CD14-positive monocyte (primary cell): ENCODE data around the gene PWWP2B. TPM values are rescaled to one million over a fixed set of nuclear protein-coding genes. Genes with fewer than 3 reads are reported as not detected.

Experiments
- DNase-seq, 3 donors: peaks; one replicate each; pipeline ENCODE4 v3.0.0-alpha.2; 2011 to 2022
- H2AFZ ChIP-seq: 2 replicates; pipeline ENCODE4 v1.6.0; 2012; ENCODE audit warnings: mild to moderate bottlenecking, low read depth, low read length, inconsistent platforms; ENCODE audit not compliant: insufficient read depth, poor library complexity, severe bottlenecking
- H3K27ac ChIP-seq, 2 donors: 1 replicate in 1 of 2; 2 replicates in 1 of 2; pipeline ENCODE4 v1.5.1; 2012 to 2013; ENCODE audit warnings: low read length in 2 of 2, control low read depth in 1 of 2, inconsistent platforms in 1 of 2, low read depth in 1 of 2, mild to moderate bottlenecking in 1 of 2
- H3K27me3 ChIP-seq, 2 donors: one replicate each; pipeline versions ENCODE4 v1.6.0 to v1.6.1; 2011 to 2013; ENCODE audit warnings: low read length in 2 of 2; ENCODE audit not compliant: control insufficient read depth in 2 of 2, insufficient read depth in 2 of 2
- H3K36me3 ChIP-seq, 2 donors: replicated peaks in 1 of 2; 1 replicate in 1 of 2; 2 replicates in 1 of 2; pipeline versions ENCODE4 v1.5.1 to v1.6.1; 2012 to 2013; ENCODE audit warnings: low read length in 2 of 2, control low read depth in 1 of 2, inconsistent platforms in 1 of 2, mild to moderate bottlenecking in 1 of 2; ENCODE audit not compliant: insufficient read depth in 2 of 2, control insufficient read depth in 1 of 2
- H3K4me1 ChIP-seq, 2 donors: 1 replicate in 1 of 2; 2 replicates in 1 of 2; pipeline versions ENCODE4 v1.5.1 to v1.6.1; 2012 to 2013; ENCODE audit warnings: low read length in 2 of 2, control low read depth in 1 of 2, inconsistent platforms in 1 of 2, mild to moderate bottlenecking in 1 of 2, moderate library complexity in 1 of 2; ENCODE audit not compliant: insufficient read depth in 2 of 2, control insufficient read depth in 1 of 2
- H3K4me2 ChIP-seq: replicated peaks from 2 replicates; pipeline ENCODE3; 2012; ENCODE audit warnings: low read length, moderate library complexity, mild to moderate bottlenecking; ENCODE audit not compliant: poor library complexity, severe bottlenecking; ENCODE audit errors: extremely low read depth
- H3K4me3 ChIP-seq, 3 experiments: fragments of 200-600 bp in 1 of 3; sonication (generic) in 1 of 3; replicated peaks in 1 of 3; 1 replicate in 2 of 3; 2 replicates in 1 of 3; pipeline ENCODE4 v1.5.1; 2011 to 2013; ENCODE audit warnings: low read length in 3 of 3, mild to moderate bottlenecking in 3 of 3, control low read depth in 2 of 3, low read depth in 2 of 3, inconsistent platforms in 1 of 3, moderate library complexity in 1 of 3
- H3K79me2 ChIP-seq: 2 replicates; pipeline ENCODE4 v1.6.0; 2012; ENCODE audit warnings: mild to moderate bottlenecking, control low read depth, inconsistent platforms, low read length, moderate library complexity; ENCODE audit not compliant: insufficient read depth
- H3K9ac ChIP-seq: 2 replicates; pipeline ENCODE4 v1.6.0; 2017; ENCODE audit warnings: low read length, mild to moderate bottlenecking; ENCODE audit not compliant: insufficient read depth, poor library complexity, severe bottlenecking
- H3K9me3 ChIP-seq, 2 donors: replicated peaks in 1 of 2; 1 replicate in 1 of 2; 2 replicates in 1 of 2; pipeline versions ENCODE4 v1.5.1 to v1.6.1; 2012 to 2013; ENCODE audit warnings: low read length in 2 of 2, control low read depth in 1 of 2; ENCODE audit not compliant: control insufficient read depth in 1 of 2, insufficient read depth in 1 of 2
- H4K20me1 ChIP-seq: 2 replicates; pipeline ENCODE4 v1.6.0; 2012; ENCODE audit warnings: mild to moderate bottlenecking, low read length, control low read depth, moderate library complexity; ENCODE audit not compliant: insufficient read depth
- H3K27ac Mint-ChIP-seq, 7 donors: one replicate each; pipeline ENCODE4 v1.8.0; 2020; ENCODE audit warnings: mild to moderate bottlenecking in 7 of 7, mixed read lengths in 7 of 7, moderate library complexity in 6 of 7, inconsistent platforms in 2 of 7
- H3K27me3 Mint-ChIP-seq, 3 donors: one replicate each; pipeline ENCODE4 v1.8.0; 2021 to 2022; ENCODE audit warnings: low read depth in 3 of 3, mild to moderate bottlenecking in 3 of 3, mixed read lengths in 3 of 3, moderate library complexity in 3 of 3, inconsistent platforms in 1 of 3
- H3K36me3 Mint-ChIP-seq, 2 donors: one replicate each; pipeline ENCODE4 v1.8.0; 2020; ENCODE audit warnings: mixed read lengths in 2 of 2, inconsistent platforms in 1 of 2, mild to moderate bottlenecking in 1 of 2
- H3K4me1 Mint-ChIP-seq: one replicate; pipeline ENCODE4 v1.8.0; 2020; ENCODE audit warnings: mild to moderate bottlenecking, mixed read lengths
- H3K4me3 Mint-ChIP-seq, 2 donors: one replicate each; pipeline ENCODE4 v1.8.0; 2020; ENCODE audit warnings: mild to moderate bottlenecking in 2 of 2, mixed read lengths in 2 of 2, moderate library complexity in 1 of 2
- H3K9me3 Mint-ChIP-seq, 7 donors: one replicate each; pipeline ENCODE4 v1.8.0; 2020 to 2022; ENCODE audit warnings: mixed read lengths in 7 of 7, mild to moderate bottlenecking in 6 of 7, moderate library complexity in 6 of 7, inconsistent platforms in 2 of 7
- WGBS: methylation state at CpG from one replicate; pipeline ENCODE4 v1.1.5; 2013; ENCODE audit warnings: missing lambda C conversion rate; ENCODE audit not compliant: insufficient coverage; 5-methylcytosine and 5-hydroxymethylcytosine counted together
- intact Hi-C, 2 donors: fragments of 100-400 bp; cut with micrococcal nuclease; formaldehyde crosslinking; loops; one replicate each; pipeline versions ENCODE4 v1.15.0 to v1.15.1; 2023
- polyA plus RNA-seq, 3 donors: library from polyadenylated mRNA; depleted of rRNA in 1 of 3; unstranded in 2 of 3; stranded (reverse) in 1 of 3; fragments of 300-500 nt in 2 of 3; fragments of >200 nt in 1 of 3; fragmentation: Illumina TruSeq in 2 of 3; gene quantifications; 1 replicate in 2 of 3; 2 replicates in 1 of 3; pipeline ENCODE4 v1.2.3, GENCODE V29; 2012 to 2021
- TF ChIP-seq, protein P1 (sequence below): fragments of 200-600 bp; IDR thresholded peaks from one replicate; pipeline ENCODE4 v1.8.0; 2022; ENCODE audit warnings: antibody characterized with exemption, mild to moderate bottlenecking

Gene PWWP2B
- polyA plus RNA-seq, 3 donors, result 2.4 to 6.9 (median 2.7) TPM

DNA sequence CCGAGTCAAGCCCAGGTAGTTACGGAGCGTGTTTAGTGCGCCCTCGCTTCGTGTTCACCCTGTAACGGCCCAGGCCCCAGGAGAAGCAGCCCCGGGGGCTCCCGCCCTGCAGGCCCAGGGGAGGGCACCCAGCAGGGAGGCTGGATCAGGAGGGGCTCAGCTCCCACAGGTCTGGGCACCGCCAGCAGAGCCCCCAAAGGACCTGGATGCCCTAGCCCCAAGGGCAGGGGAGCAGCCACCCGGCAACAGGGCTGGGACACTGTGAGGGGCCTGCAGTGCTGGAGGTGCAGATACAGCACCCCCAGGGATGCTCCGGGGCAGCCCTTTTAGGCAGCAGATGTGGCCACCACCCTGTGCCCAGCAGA, 35.2 kb downstream of the PWWP2B start:
- Histone ChIP-seq H3K36me3 (peaks cover 0 to 6% of the 10 kb centered on the region in 2 donors), H4K20me1 (no peaks in the 10 kb centered on the region), H3K9ac (no peak overlapping the region), H2AFZ (no peak overlapping the region), H3K27ac (no peak overlapping the region), H3K27me3 (no peaks in the 10 kb centered on the region), H3K79me2 (no peaks in the 10 kb centered on the region), H3K4me1 (peaks cover 16 to 17% of the 10 kb centered on the region in 2 donors), H3K9me3 (no peaks in the 10 kb centered on the region), H3K4me2 (no peak overlapping the region), H3K4me3 (no peak overlapping the region)
- Mint-ChIP-seq H3K27ac (no peak overlapping the region), H3K9me3 (no peaks in the 10 kb centered on the region), H3K4me1 (peaks cover 12% of the 10 kb centered on the region), H3K27me3 (peaks cover 0 to 2% (median 0%) of the 10 kb centered on the region in 3 donors), H3K4me3 (no peak overlapping the region), H3K36me3 (no peaks in the 10 kb centered on the region)
- intact Hi-C loops, result loop anchor here in 1 of 2 donors (5.0 kb wide), 1 partner anchor 40 kb away; no protein-coding TSS in a partner anchor
- WGBS, result 98% methylated on average over 12 of the region's 12 CpGs
- DNase-seq, result no peak
- TF ChIP-seq, protein P1, sequence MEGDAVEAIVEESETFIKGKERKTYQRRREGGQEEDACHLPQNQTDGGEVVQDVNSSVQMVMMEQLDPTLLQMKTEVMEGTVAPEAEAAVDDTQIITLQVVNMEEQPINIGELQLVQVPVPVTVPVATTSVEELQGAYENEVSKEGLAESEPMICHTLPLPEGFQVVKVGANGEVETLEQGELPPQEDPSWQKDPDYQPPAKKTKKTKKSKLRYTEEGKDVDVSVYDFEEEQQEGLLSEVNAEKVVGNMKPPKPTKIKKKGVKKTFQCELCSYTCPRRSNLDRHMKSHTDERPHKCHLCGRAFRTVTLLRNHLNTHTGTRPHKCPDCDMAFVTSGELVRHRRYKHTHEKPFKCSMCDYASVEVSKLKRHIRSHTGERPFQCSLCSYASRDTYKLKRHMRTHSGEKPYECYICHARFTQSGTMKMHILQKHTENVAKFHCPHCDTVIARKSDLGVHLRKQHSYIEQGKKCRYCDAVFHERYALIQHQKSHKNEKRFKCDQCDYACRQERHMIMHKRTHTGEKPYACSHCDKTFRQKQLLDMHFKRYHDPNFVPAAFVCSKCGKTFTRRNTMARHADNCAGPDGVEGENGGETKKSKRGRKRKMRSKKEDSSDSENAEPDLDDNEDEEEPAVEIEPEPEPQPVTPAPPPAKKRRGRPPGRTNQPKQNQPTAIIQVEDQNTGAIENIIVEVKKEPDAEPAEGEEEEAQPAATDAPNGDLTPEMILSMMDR, result no peak

DNA sequence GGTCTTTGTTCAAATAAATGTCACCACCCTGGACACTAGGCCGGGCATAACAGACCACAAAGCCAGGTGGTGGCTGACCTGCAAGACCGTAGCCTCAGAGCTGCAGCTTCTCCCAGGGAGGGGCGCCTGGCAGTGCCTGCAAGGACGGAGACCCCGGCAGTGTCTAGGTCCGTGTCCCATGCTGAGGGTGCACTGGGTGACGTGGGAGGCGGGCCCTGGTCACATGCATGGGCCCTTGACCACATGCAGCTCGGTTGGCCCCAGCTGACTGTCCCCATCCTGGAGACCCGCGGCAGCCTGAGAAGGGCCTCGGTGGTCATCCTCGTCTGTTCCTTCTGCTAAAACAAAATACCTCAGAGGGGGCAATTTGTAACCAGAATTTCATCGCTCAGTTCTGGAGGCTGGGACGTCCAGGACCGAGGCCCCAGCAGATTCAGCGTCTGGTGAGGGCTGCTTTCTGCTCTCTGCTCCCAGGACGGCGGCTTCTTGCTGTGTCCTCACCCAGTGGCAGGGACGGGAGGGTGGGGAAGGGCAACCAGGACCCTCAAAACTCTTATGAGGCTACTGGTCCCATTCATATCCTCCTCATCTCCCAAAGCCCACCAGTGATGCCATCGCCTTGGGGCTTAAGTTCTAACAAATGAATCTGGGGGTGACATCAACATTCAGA, 36.8 kb downstream of the PWWP2B start:
- H3K4me1 Mint-ChIP-seq, result peaks cover 12% of the 10 kb centered on the region
- Histone ChIP-seq H3K9me3 (no peaks in the 10 kb centered on the region), H3K4me2 (peak overlapping the region; percentile 38), H3K4me3 (peak overlapping the region in 1 of 3 experiments; percentile 34), H3K9ac (no peak overlapping the region), H3K4me1 (peaks cover 16 to 17% of the 10 kb centered on the region in 2 donors), H4K20me1 (no peaks in the 10 kb centered on the region), H3K36me3 (no peaks in the 10 kb centered on the region), H3K27ac (peak overlapping the region in 1 of 2 donors; percentile 76), H3K79me2 (no peaks in the 10 kb centered on the region), H2AFZ (peak overlapping the region; percentile 81), H3K27me3 (no peaks in the 10 kb centered on the region)
- intact Hi-C loops, result loop anchor here in 1 of 2 donors (5.0 kb wide), 1 partner anchor 42 kb away; no protein-coding TSS in a partner anchor
- no peak overlapping the region for H3K4me3 Mint-ChIP-seq
- H3K9me3 Mint-ChIP-seq, result no peaks in the 10 kb centered on the region
- TF ChIP-seq, protein P1, result no peak
- 97% methylated on average over 18 of the region's 21 CpGs for WGBS
- no peaks in the 10 kb centered on the region for H3K36me3 Mint-ChIP-seq
- peaks cover 0 to 2% (median 0%) of the 10 kb centered on the region in 3 donors for H3K27me3 Mint-ChIP-seq
- peak overlapping the region in 6 of 7 donors; percentile 22 to 71 (median 44) for H3K27ac Mint-ChIP-seq
- no peak for DNase-seq
